Measurements from ENCODE around the gene LDHD.

DNA sequence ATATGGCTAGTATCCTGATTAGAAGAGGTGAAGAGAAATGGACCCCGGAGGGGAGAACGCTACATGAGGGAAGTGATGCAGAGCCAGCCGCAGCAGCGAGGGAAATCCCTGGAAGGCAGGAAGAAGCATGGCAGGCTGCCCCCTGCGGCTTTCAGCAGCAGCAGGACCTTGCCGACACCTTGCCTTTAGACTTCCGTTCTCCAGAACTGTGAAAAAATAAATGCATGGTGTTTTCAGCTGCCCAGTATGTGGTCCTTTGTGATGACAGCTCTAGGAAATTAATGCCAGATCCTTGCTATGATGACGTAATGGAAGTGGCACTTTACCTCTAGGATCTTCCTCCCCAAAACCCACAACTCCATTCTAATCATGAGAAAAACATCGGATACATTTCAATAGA is 22.1 kb upstream of the LDHD start:
- TF ChIP-seq, protein P1, sequence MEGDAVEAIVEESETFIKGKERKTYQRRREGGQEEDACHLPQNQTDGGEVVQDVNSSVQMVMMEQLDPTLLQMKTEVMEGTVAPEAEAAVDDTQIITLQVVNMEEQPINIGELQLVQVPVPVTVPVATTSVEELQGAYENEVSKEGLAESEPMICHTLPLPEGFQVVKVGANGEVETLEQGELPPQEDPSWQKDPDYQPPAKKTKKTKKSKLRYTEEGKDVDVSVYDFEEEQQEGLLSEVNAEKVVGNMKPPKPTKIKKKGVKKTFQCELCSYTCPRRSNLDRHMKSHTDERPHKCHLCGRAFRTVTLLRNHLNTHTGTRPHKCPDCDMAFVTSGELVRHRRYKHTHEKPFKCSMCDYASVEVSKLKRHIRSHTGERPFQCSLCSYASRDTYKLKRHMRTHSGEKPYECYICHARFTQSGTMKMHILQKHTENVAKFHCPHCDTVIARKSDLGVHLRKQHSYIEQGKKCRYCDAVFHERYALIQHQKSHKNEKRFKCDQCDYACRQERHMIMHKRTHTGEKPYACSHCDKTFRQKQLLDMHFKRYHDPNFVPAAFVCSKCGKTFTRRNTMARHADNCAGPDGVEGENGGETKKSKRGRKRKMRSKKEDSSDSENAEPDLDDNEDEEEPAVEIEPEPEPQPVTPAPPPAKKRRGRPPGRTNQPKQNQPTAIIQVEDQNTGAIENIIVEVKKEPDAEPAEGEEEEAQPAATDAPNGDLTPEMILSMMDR (conservative IDR thresholded peaks at IDR 0.05 in 1 of 2, IDR thresholded peaks at IDR 0.05 in 1 of 2; ENCODE audit: extremely low read depth in 1 of 2, insufficient read depth in 1 of 2, low read depth in 1 of 2, low read length in 2 of 2), result no peak
- TF ChIP-seq EZH2 (IDR thresholded peaks at IDR 0.05; ENCODE audit: borderline replicate concordance, low read length), result no peak

Measured in mammary epithelial cell (primary cell).